GM12875 (cell line): ENCODE measurements around the gene ZNF652.

Experiments used
- H3K4me3 ChIP-seq: one replicate; pipeline ENCODE4 v1.5.1; 2011; ENCODE audit warnings: low read depth, low read length, control low read depth
- TF ChIP-seq, protein P1 (sequence below): IDR thresholded peaks from 2 replicates; pipeline ENCODE4 v1.5.1; 2011; ENCODE audit warnings: low read depth, mild to moderate bottlenecking, control low read depth, inconsistent platforms, low read length, moderate library complexity, borderline replicate concordance; ENCODE audit not compliant: insufficient read depth

ZNF652 gene

DNA sequence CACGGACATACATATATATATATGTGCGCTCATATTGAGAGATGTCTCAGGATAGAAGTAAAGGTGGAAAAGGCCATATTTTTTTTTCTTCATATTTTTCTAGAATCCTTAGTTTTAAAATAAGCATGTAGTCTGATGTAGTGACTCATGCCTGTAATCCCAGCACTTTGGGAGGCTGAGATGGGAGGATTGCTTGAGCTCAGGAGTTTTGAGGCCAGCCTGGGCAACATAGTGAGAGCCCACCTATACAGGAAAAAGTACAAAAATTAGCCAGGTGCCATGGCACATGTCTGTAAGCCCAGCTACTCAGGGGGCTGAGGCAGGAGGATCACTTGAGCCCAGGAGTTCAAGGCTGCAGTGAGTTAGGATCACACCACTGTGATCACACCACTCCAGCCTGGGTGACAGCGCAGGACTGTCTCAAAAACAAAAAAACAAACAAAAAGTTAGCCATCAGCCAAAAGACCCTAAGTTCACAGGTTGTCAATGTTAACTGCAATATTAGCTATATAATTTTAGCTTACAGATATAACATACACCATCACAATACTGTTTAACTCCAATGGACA lies 10.4 kb downstream of the ZNF652 start:
- no peak overlapping the region for H3K4me3 ChIP-seq
- TF ChIP-seq, protein P1, sequence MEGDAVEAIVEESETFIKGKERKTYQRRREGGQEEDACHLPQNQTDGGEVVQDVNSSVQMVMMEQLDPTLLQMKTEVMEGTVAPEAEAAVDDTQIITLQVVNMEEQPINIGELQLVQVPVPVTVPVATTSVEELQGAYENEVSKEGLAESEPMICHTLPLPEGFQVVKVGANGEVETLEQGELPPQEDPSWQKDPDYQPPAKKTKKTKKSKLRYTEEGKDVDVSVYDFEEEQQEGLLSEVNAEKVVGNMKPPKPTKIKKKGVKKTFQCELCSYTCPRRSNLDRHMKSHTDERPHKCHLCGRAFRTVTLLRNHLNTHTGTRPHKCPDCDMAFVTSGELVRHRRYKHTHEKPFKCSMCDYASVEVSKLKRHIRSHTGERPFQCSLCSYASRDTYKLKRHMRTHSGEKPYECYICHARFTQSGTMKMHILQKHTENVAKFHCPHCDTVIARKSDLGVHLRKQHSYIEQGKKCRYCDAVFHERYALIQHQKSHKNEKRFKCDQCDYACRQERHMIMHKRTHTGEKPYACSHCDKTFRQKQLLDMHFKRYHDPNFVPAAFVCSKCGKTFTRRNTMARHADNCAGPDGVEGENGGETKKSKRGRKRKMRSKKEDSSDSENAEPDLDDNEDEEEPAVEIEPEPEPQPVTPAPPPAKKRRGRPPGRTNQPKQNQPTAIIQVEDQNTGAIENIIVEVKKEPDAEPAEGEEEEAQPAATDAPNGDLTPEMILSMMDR, result no peak

DNA sequence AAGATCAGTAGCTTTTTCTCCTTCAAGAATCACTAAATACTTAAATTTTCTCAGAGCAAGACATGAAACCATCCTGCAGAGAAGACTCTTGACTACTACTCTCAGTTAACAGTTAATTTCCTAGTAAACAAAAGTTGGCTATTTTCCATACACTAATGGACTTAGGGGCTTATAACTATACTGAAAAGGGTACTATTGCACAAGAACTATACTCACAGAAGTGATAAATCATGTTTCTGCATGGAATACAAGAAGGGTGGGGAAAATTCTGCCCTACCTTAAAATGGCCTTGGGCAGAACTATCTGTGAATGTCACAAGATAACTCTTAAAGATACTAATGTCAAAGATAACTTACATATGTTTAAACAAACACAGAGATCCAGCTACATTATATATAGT lies 12.5 kb downstream of the ZNF652 start:
- TF ChIP-seq, protein P1, result no peak

DNA sequence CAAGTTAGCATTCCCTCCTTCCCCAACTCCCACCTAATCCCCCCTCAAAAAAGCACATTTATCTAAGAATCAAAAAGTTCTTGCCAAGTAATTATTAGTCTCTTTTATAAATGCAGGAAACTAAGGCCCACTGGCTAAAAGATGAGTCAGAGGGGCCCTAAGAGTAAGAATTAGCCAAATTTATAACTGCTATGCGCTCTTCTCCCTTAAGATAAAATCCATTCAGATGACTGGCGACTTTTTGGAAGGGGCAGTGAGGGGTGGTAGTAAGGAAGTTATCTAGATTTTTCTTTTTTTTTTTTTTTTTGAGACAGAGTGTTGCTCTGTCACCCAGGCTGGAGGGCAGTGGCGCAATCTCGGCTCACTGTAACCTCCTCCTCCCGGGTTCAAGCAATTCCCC lies 17.1 kb downstream of the ZNF652 start:
- TF ChIP-seq, protein P1, result no peak
- no peak overlapping the region for H3K4me3 ChIP-seq

More for the DNA sequence above, 12.5 kb downstream of the ZNF652 start:
- H3K4me3 ChIP-seq, result no peak overlapping the region

GRCh38 chr17:49343273-49343672 lies 18.8 kb downstream of the ZNF652 start:
- TF ChIP-seq, protein P1, result no peak
- H3K4me3 ChIP-seq, result no peak overlapping the region

GRCh38 chr17:49342575-49342936 lies 19.5 kb downstream of the ZNF652 start:
- H3K4me3 ChIP-seq, result no peak overlapping the region

DNA sequence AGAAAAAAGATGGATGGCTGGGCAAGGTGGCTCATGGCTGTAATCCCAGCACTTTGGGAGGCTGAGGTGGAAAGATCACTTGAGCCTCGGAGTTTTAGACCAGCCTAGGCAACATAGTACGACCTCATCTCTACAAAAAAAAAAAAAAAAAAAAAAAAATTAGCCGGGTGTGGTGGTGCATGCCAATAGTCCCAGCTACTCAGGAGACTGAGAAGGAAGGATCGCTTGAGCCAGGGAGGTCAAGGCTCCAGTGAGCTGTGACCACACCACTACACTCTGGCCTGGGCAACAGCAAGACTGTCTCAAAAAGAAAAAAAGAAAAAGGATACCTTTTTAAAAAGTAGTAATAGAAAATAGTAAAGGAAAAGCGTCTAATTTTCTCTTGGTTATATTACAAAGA lies 20.7 kb downstream of the ZNF652 start:
- H3K4me3 ChIP-seq, result no peak overlapping the region

More at GRCh38 chr17:49342575-49342936, 19.5 kb downstream of the ZNF652 start:
- TF ChIP-seq, protein P1, result no peak

GRCh38 chr17:49339354-49339753 lies 22.7 kb downstream of the ZNF652 start:
- H3K4me3 ChIP-seq, result no peak overlapping the region
- TF ChIP-seq, protein P1, result no peak

More for the DNA sequence above, 20.7 kb downstream of the ZNF652 start:
- TF ChIP-seq, protein P1, result no peak
